A549 (cell line): ENCODE results near the gene AQP6.

Experiments used
- CHD2 ChIP-seq: fragments of 150-350 bp; IDR thresholded peaks from 2 replicates; pipeline ENCODE4 v1.6.1; 2014; ENCODE audit warnings: low read length; ENCODE audit not compliant: partially characterized antibody
- CTCF ChIP-seq: fragments of >200 bp; sonication (Bioruptor Twin); formaldehyde crosslinking; IDR thresholded peaks from 3 replicates; pipeline ENCODE4 v1.5.1; 2016
- E2F6 ChIP-seq: IDR thresholded peaks from 2 replicates; pipeline ENCODE4 v1.6.1; 2012; ENCODE audit warnings: low read depth, borderline replicate concordance
- EP300 ChIP-seq, 2 experiments: fragments of >200 bp; sonication (Bioruptor Twin); formaldehyde crosslinking; IDR thresholded peaks; 2 replicates in 1 of 2; 3 replicates in 1 of 2; pipeline ENCODE4 v1.6.1; 2016 to 2017
- NR3C1 ChIP-seq: fragments of >200 bp; sonication (Bioruptor Twin); formaldehyde crosslinking; IDR thresholded peaks from 3 replicates; pipeline ENCODE4 v1.6.1; 2017
- POLR2A ChIP-seq: IDR thresholded peaks from 2 replicates; pipeline ENCODE4 v1.6.1; 2012; ENCODE audit warnings: mild to moderate bottlenecking, low read length

DNA sequence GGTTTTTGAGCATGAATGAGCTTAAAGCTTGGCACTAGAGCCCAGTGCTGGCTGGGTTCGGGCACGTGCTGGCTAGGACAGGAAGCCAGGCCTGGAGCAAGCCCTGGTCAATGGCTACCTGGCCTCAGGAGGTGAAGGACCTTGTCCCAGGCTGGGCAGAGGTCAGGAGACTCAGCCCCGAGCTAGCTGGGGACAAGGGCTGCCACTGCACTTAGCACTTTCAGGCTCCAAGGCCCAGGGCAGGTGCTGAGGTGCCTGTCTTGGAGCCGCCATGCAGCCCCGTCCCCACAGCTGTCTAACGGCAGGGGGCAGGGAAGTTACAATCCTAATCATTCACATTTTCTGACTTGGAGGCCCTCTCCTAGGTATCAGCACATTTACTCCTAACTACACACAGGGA lies 4.3 kb upstream of the AQP6 start:
- TF ChIP-seq CTCF, result no peak
- TF ChIP-seq EP300 (IDR thresholded peaks at IDR 0.05), result no peak
- TF ChIP-seq CHD2, result no peak
- TF ChIP-seq E2F6, result no peak
- no peak for TF ChIP-seq POLR2A
- no peak for TF ChIP-seq NR3C1
